Right ventricle myocardium superior (tissue), 1 donor: Measurements from ENCODE around the gene TRPM8. TPM values are rescaled to one million over a fixed set of nuclear protein-coding genes. Genes with fewer than 3 reads are reported as not detected.

Source experiments
- ATAC-seq: fragments of 200-7000 bp; cut with Tn5 transposase; one replicate; pipeline ENCODE4 v1.9.1; 2020; ENCODE audit warnings: mild to moderate bottlenecking; ENCODE audit not compliant: poor library complexity
- DNase-seq: peaks from one replicate; pipeline ENCODE4 v3.0.0-alpha.2; 2020
- intact Hi-C: fragments of 100-400 bp; cut with DNase I; formaldehyde crosslinking; loops from one replicate; pipeline ENCODE4 v1.11.2; 2022
- total RNA-seq: library from RNA; stranded (reverse); fragmentation: NEBNext Ultra II Directional; extraction: Animal tissue kit (Norgen Biotek cat#: 25700); gene quantifications from one replicate; pipeline ENCODE4 v1.2.1, GENCODE V29; 2021
- donor health status: DM: no; HTN: yes; CAD: no; lungs with severe emphysema.

The TRPM8 gene
- total RNA-seq, 1 donor from 2014 or later = not detected

GRCh38 chr2:234066587-234066986 lies 149.4 kb downstream of the TRPM8 start:
- ATAC-seq (no peak), DNase-seq (no peak)
- intact Hi-C loops = no loop called here

Other genes with a start within 250 kb of the TRPM8 start
- not detected for gene UGT1A9, start 245.5 kb upstream of the TRPM8 start, total RNA-seq
- not detected for gene UGT1A7, start 235.5 kb upstream of the TRPM8 start, total RNA-seq
- 0.32 TPM for gene UGT1A6, start 224.5 kb upstream of the TRPM8 start, total RNA-seq
- gene UGT1A5, start 204.5 kb upstream of the TRPM8 start, total RNA-seq = not detected
- gene UGT1A4, start 198.6 kb upstream of the TRPM8 start, total RNA-seq = not detected
- not detected for gene UGT1A3, start 188.3 kb upstream of the TRPM8 start, total RNA-seq
- gene UGT1A1, start 157.1 kb upstream of the TRPM8 start, total RNA-seq = not detected
- not detected for gene MROH2A, start 139.0 kb upstream of the TRPM8 start, total RNA-seq
- gene HJURP, start 62.8 kb upstream of the TRPM8 start, total RNA-seq = 0.40 TPM
- not detected for gene SPP2, start 133.3 kb downstream of the TRPM8 start, total RNA-seq